PC-9 (cell line): ENCODE measurements around the gene KCNN3. TPM values are rescaled to one million over a fixed set of nuclear protein-coding genes. Genes with fewer than 3 reads are reported as not detected.
"Not testable (repeated sequence)": the region's sequence is repeated elsewhere in the genome, so short reads cannot be mapped to it uniquely, and the experiment has no call there.

Experiments
- BruUV-seq: library from RNA; stranded (reverse); fragments of 400-500 nt; replicated peaks from 2 replicates; lab custom pipeline; 2021; lab: Mats Ljungman, UMichigan
- CTCF ChIA-PET: fragments of 300-600 bp; sonication (Branson Sonifier 250); formaldehyde crosslinking; loops from one replicate; lab custom pipeline; 2022; ENCODE audit warnings: antibody characterized with exemption; lab: Charles Lee
- POLR2A ChIA-PET: fragments of 300-600 bp; sonication (Branson Sonifier 250); formaldehyde crosslinking; loops from one replicate; lab custom pipeline; 2022; ENCODE audit warnings: antibody characterized with exemption; ENCODE audit not compliant: unreplicated experiment; lab: Charles Lee
- DNase-seq, 2 experiments: peaks; one replicate each; pipeline versions ENCODE4 v3.0.0 to v3.0.0-alpha.2; 2015 to 2022; ENCODE audit warnings: mixed read lengths in 1 of 2
- H2AFZ ChIP-seq: fragments of 200-600 bp; sonication (generic); 2 replicates; pipeline ENCODE4 v1.8.1; 2017; ENCODE audit warnings: antibody characterized with exemption
- H3F3A ChIP-seq: fragments of 200-600 bp; sonication (generic); 2 replicates; pipeline ENCODE4 v1.8.1; 2017; ENCODE audit warnings: antibody characterized with exemption, mild to moderate bottlenecking, low read depth; ENCODE audit not compliant: insufficient read depth
- H3K27ac ChIP-seq: fragments of 200-600 bp; sonication (generic); 2 replicates; pipeline ENCODE4 v1.6.1; 2016; ENCODE audit warnings: mixed run types
- H3K27me3 ChIP-seq: fragments of 200-600 bp; sonication (generic); 2 replicates; pipeline ENCODE4 v1.6.1; 2016; ENCODE audit warnings: low read depth, mixed run types; ENCODE audit not compliant: insufficient read depth
- H3K36me3 ChIP-seq: fragments of 200-600 bp; sonication (generic); 2 replicates; pipeline ENCODE4 v1.6.1; 2016; ENCODE audit warnings: low read depth, mixed run types
- H3K4me1 ChIP-seq: fragments of 200-600 bp; sonication (generic); replicated peaks from 2 replicates; pipeline ENCODE4 v1.6.1; 2016; ENCODE audit warnings: mixed run types; ENCODE audit not compliant: insufficient read depth
- H3K4me2 ChIP-seq: fragments of 200-600 bp; sonication (generic); 2 replicates; pipeline ENCODE4 v1.6.1; 2017; ENCODE audit warnings: mixed run types
- H3K4me3 ChIP-seq: fragments of 200-600 bp; sonication (generic); 2 replicates; pipeline ENCODE4 v1.6.1; 2016; ENCODE audit warnings: mixed run types
- H3K79me2 ChIP-seq: fragments of 200-600 bp; sonication (generic); 2 replicates; pipeline ENCODE4 v1.6.1; 2017; ENCODE audit warnings: low read depth, mixed run types
- H3K9me2 ChIP-seq: fragments of 200-600 bp; sonication (generic); 2 replicates; pipeline ENCODE4 v1.8.1; 2017; ENCODE audit warnings: mild to moderate bottlenecking; ENCODE audit not compliant: insufficient read depth
- H3K9me3 ChIP-seq: fragments of 200-600 bp; sonication (generic); 2 replicates; pipeline ENCODE4 v1.8.1; 2016; ENCODE audit warnings: low read depth; ENCODE audit not compliant: insufficient read depth
- H4K20me1 ChIP-seq: fragments of 200-600 bp; sonication (generic); 2 replicates; pipeline ENCODE4 v1.8.1; 2017; ENCODE audit not compliant: insufficient read depth
- CTCF ChIP-seq: fragments of 200-600 bp; sonication (generic); conservative IDR thresholded peaks from 2 replicates; pipeline ENCODE4 v1.6.1; 2017; ENCODE audit warnings: mixed run types, antibody characterized with exemption, mild to moderate bottlenecking, moderate library complexity
- EZH2 ChIP-seq: fragments of 200-600 bp; sonication (generic); IDR thresholded peaks from 2 replicates; pipeline ENCODE4 v1.8.0; 2017; ENCODE audit warnings: antibody characterized with exemption, low read depth
- intact Hi-C: fragments of 100-400 bp; cut with micrococcal nuclease; formaldehyde crosslinking; loops from one replicate; pipeline ENCODE4 v1.10.0; 2022; ENCODE audit not compliant: unreplicated experiment
- total RNA-seq: library from RNA; stranded (reverse); gene quantifications from 2 replicates; pipeline ENCODE4 v1.2.3, GENCODE V29; 2021

Gene KCNN3
- total RNA-seq, 1 experiment from 2014 or later, result 1.1 TPM

GRCh38 chr1:154671412-154671811, 198.7 kb downstream of the KCNN3 start:
- H3K79me2 ChIP-seq, H3K9me3 ChIP-seq, DNase-seq, H3K4me2 ChIP-seq, H3F3A ChIP-seq, H3K4me1 ChIP-seq, BruUV-seq, H2AFZ ChIP-seq, H3K9me2 ChIP-seq, H3K27me3 ChIP-seq, H3K4me3 ChIP-seq, CTCF ChIA-PET, H4K20me1 ChIP-seq, intact Hi-C loops, H3K27ac ChIP-seq, H3K36me3 ChIP-seq, POLR2A ChIA-PET: not testable (repeated sequence)

- intact Hi-C loops, H3K9me3 ChIP-seq, H3K4me2 ChIP-seq, H3K27ac ChIP-seq, H3K4me1 ChIP-seq, H4K20me1 ChIP-seq, BruUV-seq, POLR2A ChIA-PET, H3K36me3 ChIP-seq, H3F3A ChIP-seq, DNase-seq, H3K4me3 ChIP-seq, H3K79me2 ChIP-seq, H3K9me2 ChIP-seq, H3K27me3 ChIP-seq, H2AFZ ChIP-seq: not testable (repeated sequence)
- CTCF ChIA-PET, result interaction anchor here (1.1 to 1.5 kb wide), 2 partner anchors 208 to 273 kb away, joined by 5 to 6 read pairs; no protein-coding TSS in a partner anchor
These were observed 199.5 kb downstream of the KCNN3 start for GRCh38 chr1:154670310-154671270.

- H3K4me1 ChIP-seq, result no peaks in the 10 kb centered on the region
- H3K27ac ChIP-seq, result no peak overlapping the region
- H2AFZ ChIP-seq, result no peak overlapping the region
- TF ChIP-seq EZH2 (no peak), CTCF (peak; percentile 84)
- no peaks in the 10 kb centered on the region for H4K20me1 ChIP-seq
- intact Hi-C loops, result loop anchor here (1.0 to 5.0 kb wide), 5 partner anchors 91 to 415 kb away; partner anchors contain the start of gene EFNA4
- H3K4me3 ChIP-seq, result no peak overlapping the region
- H3K79me2 ChIP-seq, result no peaks in the 10 kb centered on the region
- H3K36me3 ChIP-seq, result no peaks in the 10 kb centered on the region
- BruUV-seq, result no TSS peak
- H3K27me3 ChIP-seq, result peaks cover 9% of the 10 kb centered on the region; the same call in 1 of the 2 replicates
- ChIA-PET CTCF (interaction anchor here (0.6 to 1.5 kb wide), 4 partner anchors 62 to 381 kb away, joined by 5 to 9 read pairs (median 6); no protein-coding TSS in a partner anchor), POLR2A (no interaction called here)
- DNase-seq, result peak; percentile 62 to 70
- no peak overlapping the region for H3K4me2 ChIP-seq
- no peaks in the 10 kb centered on the region for H3F3A ChIP-seq
- no peaks in the 10 kb centered on the region for H3K9me2 ChIP-seq
- H3K9me3 ChIP-seq, result no peaks in the 10 kb centered on the region
These were observed 200.4 kb downstream of the KCNN3 start for GRCh38 chr1:154669464-154670282.
